Neural cell (in vitro differentiated cells): Measurements from ENCODE around the gene OTUD5. TPM values are rescaled to one million over a fixed set of nuclear protein-coding genes. Genes with fewer than 3 reads are reported as not detected.
A peak's percentile ranks its signal among the peaks of the same experiment; 100 is the strongest.

Source experiments
- H2AFZ ChIP-seq: fragments of 200-600, 300-800 bp; sonication (generic), shearing (Covaris generic); 2 replicates; pipeline ENCODE4 v1.6.0; 2014; ENCODE audit warnings: low read depth, mild to moderate bottlenecking, antibody characterized with exemption, low read length, moderate library complexity
- H3F3A ChIP-seq: fragments of 200-600 bp; shearing (Covaris generic); 2 replicates; pipeline ENCODE4 v1.6.1; 2016; ENCODE audit warnings: mild to moderate bottlenecking, moderate library complexity, mixed read lengths, antibody characterized with exemption, low read length; ENCODE audit not compliant: insufficient read depth, poor library complexity, severe bottlenecking
- H3K27ac ChIP-seq: fragments of 200-600, 300-800 bp; sonication (generic), shearing (Covaris generic); 2 replicates; pipeline ENCODE4 v1.5.1; 2014; ENCODE audit warnings: mild to moderate bottlenecking, low read length, moderate library complexity
- H3K27me3 ChIP-seq: fragments of 300-800, 200-600 bp; sonication (generic), shearing (Covaris generic); 2 replicates; pipeline ENCODE4 v1.6.0; 2014; ENCODE audit warnings: mild to moderate bottlenecking, low read depth, low read length, moderate library complexity; ENCODE audit not compliant: insufficient read depth
- H3K36me3 ChIP-seq: fragments of 300-800, 200-600 bp; sonication (generic), shearing (Covaris generic); 2 replicates; pipeline ENCODE4 v1.5.1; 2014; ENCODE audit warnings: mild to moderate bottlenecking, antibody characterized with exemption, low read length, moderate library complexity; ENCODE audit not compliant: insufficient read depth
- H3K4me2 ChIP-seq: fragments of 300-800, 200-600 bp; sonication (generic), shearing (Covaris generic); 2 replicates; pipeline ENCODE4 v1.6.0; 2014; ENCODE audit warnings: mild to moderate bottlenecking, low read length
- H3K4me3 ChIP-seq: fragments of 300-800, 200-600 bp; sonication (generic), shearing (Covaris generic); 2 replicates; pipeline ENCODE4 v1.5.1; 2014; ENCODE audit warnings: mild to moderate bottlenecking, low read length, moderate library complexity
- H3K79me2 ChIP-seq: fragments of 200-600 bp; shearing (Covaris generic); replicated peaks from 2 replicates; pipeline ENCODE4 v1.6.0; 2014; ENCODE audit warnings: mild to moderate bottlenecking, low read length, moderate library complexity; ENCODE audit not compliant: insufficient read depth
- H3K9ac ChIP-seq: fragments of 300-800, 200-600 bp; sonication (generic), shearing (Covaris generic); 2 replicates; pipeline ENCODE4 v1.6.1; 2016; ENCODE audit warnings: mild to moderate bottlenecking, low read length, mixed read lengths
- H3K9me2 ChIP-seq: fragments of 200-600 bp; shearing (Covaris generic); 2 replicates; pipeline ENCODE4 v1.6.1; 2016; ENCODE audit warnings: mild to moderate bottlenecking, low read length, mixed read lengths; ENCODE audit not compliant: insufficient read depth
- H3K9me3 ChIP-seq: fragments of 200-600, 300-800 bp; sonication (generic), shearing (Covaris generic); 2 replicates; pipeline ENCODE4 v1.6.1; 2016; ENCODE audit warnings: mild to moderate bottlenecking, mixed run types, low read length, moderate library complexity, mixed read lengths
- H4K20me1 ChIP-seq: fragments of 200-600 bp; shearing (Covaris generic); 2 replicates; pipeline ENCODE4 v1.6.1; 2016; ENCODE audit warnings: mild to moderate bottlenecking, mixed run types; ENCODE audit not compliant: insufficient read depth
- CTCF ChIP-seq: fragments of 450-650 bp; IDR thresholded peaks from 2 replicates; pipeline ENCODE4 v1.5.1; 2014; ENCODE audit warnings: antibody characterized with exemption, mild to moderate bottlenecking, moderate library complexity; ENCODE audit not compliant: poor library complexity, severe bottlenecking
- EP300 ChIP-seq: fragments of 450-650 bp; conservative IDR thresholded peaks from 2 replicates; pipeline ENCODE4 v1.6.1; 2014; ENCODE audit warnings: antibody characterized with exemption, mild to moderate bottlenecking, moderate library complexity; ENCODE audit not compliant: poor library complexity, severe bottlenecking
- EZH2 ChIP-seq: fragments of 200-600, 300-800 bp; shearing (Covaris generic), sonication (generic); IDR thresholded peaks from 2 replicates; pipeline ENCODE4 v1.6.1; 2014; ENCODE audit warnings: antibody characterized with exemption, low read length, borderline replicate concordance, mild to moderate bottlenecking; ENCODE audit not compliant: insufficient read depth, poor library complexity, severe bottlenecking
- MXI1 ChIP-seq: fragments of 450-650 bp; conservative IDR thresholded peaks from 2 replicates; pipeline ENCODE4 v1.6.1; 2014; ENCODE audit warnings: antibody characterized with exemption, mild to moderate bottlenecking; ENCODE audit not compliant: poor library complexity, severe bottlenecking
- POLR2AphosphoS5 ChIP-seq: IDR thresholded peaks from 2 replicates; pipeline ENCODE4 v1.6.1; 2012
- RAD21 ChIP-seq: fragments of 450-650 bp; conservative IDR thresholded peaks from 2 replicates; pipeline ENCODE4 v1.6.1; 2014; ENCODE audit warnings: antibody characterized with exemption, mild to moderate bottlenecking, moderate library complexity
- REST ChIP-seq: IDR thresholded peaks from 2 replicates; pipeline ENCODE4 v1.6.1; 2012; ENCODE audit warnings: borderline replicate concordance
- SMC3 ChIP-seq: fragments of 450-650 bp; conservative IDR thresholded peaks from 2 replicates; pipeline ENCODE4 v1.6.1; 2014; ENCODE audit warnings: antibody characterized with exemption, mild to moderate bottlenecking, moderate library complexity; ENCODE audit not compliant: poor library complexity
- TAF1 ChIP-seq: IDR thresholded peaks from 2 replicates; pipeline ENCODE4 v1.6.1; 2012; ENCODE audit warnings: low read depth
- polyA plus RNA-seq: library from polyadenylated mRNA; depleted of rRNA; stranded (reverse); fragments of >200 nt; gene quantifications from 2 replicates; pipeline ENCODE4 v1.2.3, GENCODE V29; 2014

The OTUD5 gene
- polyA plus RNA-seq, 1 donor from 2014 or later = 34.3 TPM

GRCh38 chrX:48960291-48960690, 2.9 kb upstream of the OTUD5 start:
- H3K4me3 ChIP-seq = no peak overlapping the region
- no peak overlapping the region for H3K27ac ChIP-seq
- H3K9ac ChIP-seq = no peak overlapping the region
- TF ChIP-seq CTCF = no peak
- no peak for TF ChIP-seq EP300
- no peak for TF ChIP-seq MXI1
- TF ChIP-seq REST = no peak
- no peak for TF ChIP-seq RAD21
- TF ChIP-seq POLR2AphosphoS5 = no peak
- no peak for TF ChIP-seq SMC3
- TF ChIP-seq EZH2 = no peak
- TF ChIP-seq TAF1 = no peak
- H3K9me2 ChIP-seq = no peaks in the 10 kb centered on the region
- H3K27me3 ChIP-seq = no peaks in the 10 kb centered on the region
- no peaks in the 10 kb centered on the region for H3F3A ChIP-seq
- H2AFZ ChIP-seq = no peak overlapping the region
- H3K9me3 ChIP-seq = no peaks in the 10 kb centered on the region
- no peaks in the 10 kb centered on the region for H4K20me1 ChIP-seq
- no peaks in the 10 kb centered on the region for H3K36me3 ChIP-seq
- no peak overlapping the region for H3K4me2 ChIP-seq
- H3K79me2 ChIP-seq = peaks cover 12% of the 10 kb centered on the region

GRCh38 chrX:48958635-48959094, 1.3 kb upstream of the OTUD5 start:
- no peaks in the 10 kb centered on the region for H3K9me3 ChIP-seq
- peak overlapping the region; percentile 76 for H3K4me3 ChIP-seq
- no peaks in the 10 kb centered on the region for H3K9me2 ChIP-seq
- H3K27me3 ChIP-seq = no peaks in the 10 kb centered on the region
- peak overlapping the region; percentile 87 for H3K9ac ChIP-seq
- no peak overlapping the region for H2AFZ ChIP-seq
- H3K79me2 ChIP-seq = peaks cover 25% of the 10 kb centered on the region
- TF ChIP-seq REST (no peak), RAD21 (peak; percentile 9)
- H3F3A ChIP-seq = no peaks in the 10 kb centered on the region
- no peak overlapping the region for H3K4me2 ChIP-seq
- H3K36me3 ChIP-seq = no peaks in the 10 kb centered on the region
- no peaks in the 10 kb centered on the region for H4K20me1 ChIP-seq
- peak overlapping the region; percentile 96 for H3K27ac ChIP-seq
